Inflammatory macrophage (primary cell): ENCODE results near the gene SLC12A3.
"Not testable (repeated sequence)": the region's sequence is repeated elsewhere in the genome, so short reads cannot be mapped to it uniquely, and the experiment has no call there.

Experiments
- DNase-seq, 2 donors: peaks; one replicate each; pipeline ENCODE4 v3.0.0-alpha.2; 2020 to 2022

The SLC12A3 gene

GRCh38 chr16:56870276-56870888 lies 5.4 kb downstream of the SLC12A3 start:
- no peak for DNase-seq

GRCh38 chr16:56871172-56871593 lies 6.2 kb downstream of the SLC12A3 start:
- DNase-seq: peak; percentile 44 to 68

- peak; percentile 79 to 83 for DNase-seq
These were observed 7.9 kb downstream of the SLC12A3 start for GRCh38 chr16:56872863-56873391.

- DNase-seq: no peak
These were observed 9.8 kb downstream of the SLC12A3 start for GRCh38 chr16:56874800-56875199.

GRCh38 chr16:56876048-56876447 lies 11.0 kb downstream of the SLC12A3 start:
- no peak for DNase-seq

GRCh38 chr16:56877486-56878182 lies 12.6 kb downstream of the SLC12A3 start:
- DNase-seq: no peak

- DNase-seq: no peak
These were observed 13.4 kb downstream of the SLC12A3 start for GRCh38 chr16:56878282-56878854.

GRCh38 chr16:56879276-56879675 lies 14.3 kb downstream of the SLC12A3 start:
- DNase-seq: no peak

GRCh38 chr16:56880176-56880575 lies 15.2 kb downstream of the SLC12A3 start:
- no peak for DNase-seq

GRCh38 chr16:56880685-56881084 lies 15.7 kb downstream of the SLC12A3 start:
- no peak for DNase-seq

GRCh38 chr16:56882077-56882800 lies 17.2 kb downstream of the SLC12A3 start:
- peak in 1 of 2 donors; percentile 37 for DNase-seq

- no peak for DNase-seq
These were observed 18.6 kb downstream of the SLC12A3 start for GRCh38 chr16:56883586-56883985.

- no peak for DNase-seq
These were observed 19.1 kb downstream of the SLC12A3 start for GRCh38 chr16:56884026-56884582.

GRCh38 chr16:56884929-56885328 lies 19.9 kb downstream of the SLC12A3 start:
- DNase-seq: not testable (repeated sequence)

GRCh38 chr16:56885446-56886162 lies 20.6 kb downstream of the SLC12A3 start:
- DNase-seq: no peak

- no peak for DNase-seq
These were observed 21.3 kb downstream of the SLC12A3 start for GRCh38 chr16:56886296-56886695.

- DNase-seq: no peak
These were observed 21.8 kb downstream of the SLC12A3 start for GRCh38 chr16:56886826-56887225.

GRCh38 chr16:56888806-56889205 lies 23.8 kb downstream of the SLC12A3 start:
- DNase-seq: peak; percentile 57 to 66

- no peak for DNase-seq
These were observed 24.2 kb downstream of the SLC12A3 start for GRCh38 chr16:56889206-56889605.

- DNase-seq: no peak
These were observed 26.7 kb downstream of the SLC12A3 start for GRCh38 chr16:56891685-56892084.

- DNase-seq: no peak
These were observed 27.7 kb downstream of the SLC12A3 start for GRCh38 chr16:56892705-56893104.

GRCh38 chr16:56894331-56894917 lies 29.4 kb downstream of the SLC12A3 start:
- no peak for DNase-seq
